CD14-positive monocyte (primary cell): Measurements from ENCODE around the gene SEC61G. TPM values are rescaled to one million over a fixed set of nuclear protein-coding genes. Genes with fewer than 3 reads are reported as not detected.

Experiments
- DNase-seq, 3 donors: peaks; one replicate each; pipeline ENCODE4 v3.0.0-alpha.2; 2011 to 2022
- H2AFZ ChIP-seq: 2 replicates; pipeline ENCODE4 v1.6.0; 2012; ENCODE audit warnings: mild to moderate bottlenecking, low read depth, low read length, inconsistent platforms; ENCODE audit not compliant: insufficient read depth, poor library complexity, severe bottlenecking
- H3K27ac ChIP-seq, 2 donors: 1 replicate in 1 of 2; 2 replicates in 1 of 2; pipeline ENCODE4 v1.5.1; 2012 to 2013; ENCODE audit warnings: low read length in 2 of 2, control low read depth in 1 of 2, inconsistent platforms in 1 of 2, low read depth in 1 of 2, mild to moderate bottlenecking in 1 of 2
- H3K27me3 ChIP-seq, 2 donors: one replicate each; pipeline versions ENCODE4 v1.6.0 to v1.6.1; 2011 to 2013; ENCODE audit warnings: low read length in 2 of 2; ENCODE audit not compliant: control insufficient read depth in 2 of 2, insufficient read depth in 2 of 2
- H3K36me3 ChIP-seq, 2 donors: replicated peaks in 1 of 2; 1 replicate in 1 of 2; 2 replicates in 1 of 2; pipeline versions ENCODE4 v1.5.1 to v1.6.1; 2012 to 2013; ENCODE audit warnings: low read length in 2 of 2, control low read depth in 1 of 2, inconsistent platforms in 1 of 2, mild to moderate bottlenecking in 1 of 2; ENCODE audit not compliant: insufficient read depth in 2 of 2, control insufficient read depth in 1 of 2
- H3K4me1 ChIP-seq, 2 donors: 1 replicate in 1 of 2; 2 replicates in 1 of 2; pipeline versions ENCODE4 v1.5.1 to v1.6.1; 2012 to 2013; ENCODE audit warnings: low read length in 2 of 2, control low read depth in 1 of 2, inconsistent platforms in 1 of 2, mild to moderate bottlenecking in 1 of 2, moderate library complexity in 1 of 2; ENCODE audit not compliant: insufficient read depth in 2 of 2, control insufficient read depth in 1 of 2
- H3K4me2 ChIP-seq: replicated peaks from 2 replicates; pipeline ENCODE3; 2012; ENCODE audit warnings: low read length, moderate library complexity, mild to moderate bottlenecking; ENCODE audit not compliant: poor library complexity, severe bottlenecking; ENCODE audit errors: extremely low read depth
- H3K4me3 ChIP-seq, 3 experiments: fragments of 200-600 bp in 1 of 3; sonication (generic) in 1 of 3; replicated peaks in 1 of 3; 1 replicate in 2 of 3; 2 replicates in 1 of 3; pipeline ENCODE4 v1.5.1; 2011 to 2013; ENCODE audit warnings: low read length in 3 of 3, mild to moderate bottlenecking in 3 of 3, control low read depth in 2 of 3, low read depth in 2 of 3, inconsistent platforms in 1 of 3, moderate library complexity in 1 of 3
- H3K79me2 ChIP-seq: 2 replicates; pipeline ENCODE4 v1.6.0; 2012; ENCODE audit warnings: mild to moderate bottlenecking, control low read depth, inconsistent platforms, low read length, moderate library complexity; ENCODE audit not compliant: insufficient read depth
- H3K9ac ChIP-seq: 2 replicates; pipeline ENCODE4 v1.6.0; 2017; ENCODE audit warnings: low read length, mild to moderate bottlenecking; ENCODE audit not compliant: insufficient read depth, poor library complexity, severe bottlenecking
- H3K9me3 ChIP-seq, 2 donors: replicated peaks in 1 of 2; 1 replicate in 1 of 2; 2 replicates in 1 of 2; pipeline versions ENCODE4 v1.5.1 to v1.6.1; 2012 to 2013; ENCODE audit warnings: low read length in 2 of 2, control low read depth in 1 of 2; ENCODE audit not compliant: control insufficient read depth in 1 of 2, insufficient read depth in 1 of 2
- H4K20me1 ChIP-seq: 2 replicates; pipeline ENCODE4 v1.6.0; 2012; ENCODE audit warnings: mild to moderate bottlenecking, low read length, control low read depth, moderate library complexity; ENCODE audit not compliant: insufficient read depth
- H3K27ac Mint-ChIP-seq, 7 donors: one replicate each; pipeline ENCODE4 v1.8.0; 2020; ENCODE audit warnings: mild to moderate bottlenecking in 7 of 7, mixed read lengths in 7 of 7, moderate library complexity in 6 of 7, inconsistent platforms in 2 of 7
- H3K27me3 Mint-ChIP-seq, 3 donors: one replicate each; pipeline ENCODE4 v1.8.0; 2021 to 2022; ENCODE audit warnings: low read depth in 3 of 3, mild to moderate bottlenecking in 3 of 3, mixed read lengths in 3 of 3, moderate library complexity in 3 of 3, inconsistent platforms in 1 of 3
- H3K36me3 Mint-ChIP-seq, 2 donors: one replicate each; pipeline ENCODE4 v1.8.0; 2020; ENCODE audit warnings: mixed read lengths in 2 of 2, inconsistent platforms in 1 of 2, mild to moderate bottlenecking in 1 of 2
- H3K4me1 Mint-ChIP-seq: one replicate; pipeline ENCODE4 v1.8.0; 2020; ENCODE audit warnings: mild to moderate bottlenecking, mixed read lengths
- H3K4me3 Mint-ChIP-seq, 2 donors: one replicate each; pipeline ENCODE4 v1.8.0; 2020; ENCODE audit warnings: mild to moderate bottlenecking in 2 of 2, mixed read lengths in 2 of 2, moderate library complexity in 1 of 2
- H3K9me3 Mint-ChIP-seq, 7 donors: one replicate each; pipeline ENCODE4 v1.8.0; 2020 to 2022; ENCODE audit warnings: mixed read lengths in 7 of 7, mild to moderate bottlenecking in 6 of 7, moderate library complexity in 6 of 7, inconsistent platforms in 2 of 7
- CTCF ChIP-seq: fragments of 200-600 bp; IDR thresholded peaks from one replicate; pipeline ENCODE4 v1.8.0; 2022; ENCODE audit warnings: antibody characterized with exemption, mild to moderate bottlenecking
- WGBS: methylation state at CpG from one replicate; pipeline ENCODE4 v1.1.5; 2013; ENCODE audit warnings: missing lambda C conversion rate; ENCODE audit not compliant: insufficient coverage; 5-methylcytosine and 5-hydroxymethylcytosine counted together
- intact Hi-C, 2 donors: fragments of 100-400 bp; cut with micrococcal nuclease; formaldehyde crosslinking; loops; one replicate each; pipeline versions ENCODE4 v1.15.0 to v1.15.1; 2023
- polyA plus RNA-seq, 3 donors: library from polyadenylated mRNA; depleted of rRNA in 1 of 3; unstranded in 2 of 3; stranded (reverse) in 1 of 3; fragments of 300-500 nt in 2 of 3; fragments of >200 nt in 1 of 3; fragmentation: Illumina TruSeq in 2 of 3; gene quantifications; 1 replicate in 2 of 3; 2 replicates in 1 of 3; pipeline ENCODE4 v1.2.3, GENCODE V29; 2012 to 2021

Gene SEC61G
- polyA plus RNA-seq, 3 donors = 200 to 221 (median 213) TPM

GRCh38 chr7:54783952-54784351, 24.9 kb upstream of the SEC61G start:
- Histone ChIP-seq H3K4me2 (no peak overlapping the region), H3K4me1 (no peaks in the 10 kb centered on the region), H3K4me3 (no peak overlapping the region), H2AFZ (no peak overlapping the region), H3K9ac (no peak overlapping the region), H3K27me3 (peaks cover 0 to 2% of the 10 kb centered on the region in 2 donors), H3K36me3 (no peaks in the 10 kb centered on the region), H4K20me1 (no peaks in the 10 kb centered on the region), H3K9me3 (no peaks in the 10 kb centered on the region), H3K79me2 (no peaks in the 10 kb centered on the region), H3K27ac (no peak overlapping the region)
- no peak for TF ChIP-seq CTCF
- H3K27me3 Mint-ChIP-seq = peaks cover 3 to 7% (median 3%) of the 10 kb centered on the region in 3 donors
- H3K4me3 Mint-ChIP-seq = no peak overlapping the region
- WGBS = 100% methylated on average over 4 of the region's 4 CpGs
- no peak overlapping the region for H3K27ac Mint-ChIP-seq
- intact Hi-C loops = loop anchor here in 1 of 2 donors (5.0 kb wide), 1 partner anchor 473 kb away; no protein-coding TSS in a partner anchor
- H3K4me1 Mint-ChIP-seq = peaks cover 5% of the 10 kb centered on the region
- peaks cover 0 to 2% (median 0%) of the 10 kb centered on the region in 7 donors for H3K9me3 Mint-ChIP-seq
- no peak for DNase-seq
- H3K36me3 Mint-ChIP-seq = no peaks in the 10 kb centered on the region

- Histone ChIP-seq H3K27me3 (no peaks in the 10 kb centered on the region), H3K4me2 (no peak overlapping the region), H3K9me3 (no peaks in the 10 kb centered on the region), H3K4me1 (no peaks in the 10 kb centered on the region), H3K4me3 (no peak overlapping the region), H4K20me1 (no peaks in the 10 kb centered on the region), H3K9ac (no peak overlapping the region), H3K36me3 (no peaks in the 10 kb centered on the region), H2AFZ (no peak overlapping the region), H3K27ac (no peak overlapping the region), H3K79me2 (no peaks in the 10 kb centered on the region)
- H3K4me3 Mint-ChIP-seq = no peak overlapping the region
- H3K27me3 Mint-ChIP-seq = peaks cover 0 to 2% (median 0%) of the 10 kb centered on the region in 3 donors
- WGBS = 89% methylated on average over 6 of the region's 8 CpGs
- H3K9me3 Mint-ChIP-seq = peaks cover 0 to under 1% (median 0%) of the 10 kb centered on the region in 7 donors
- DNase-seq = no peak
- H3K4me1 Mint-ChIP-seq = no peaks in the 10 kb centered on the region
- no peak for TF ChIP-seq CTCF
- H3K27ac Mint-ChIP-seq = no peak overlapping the region
- intact Hi-C loops = loop anchor here in 1 of 2 donors (5.0 kb wide), 1 partner anchor 474 kb away; no protein-coding TSS in a partner anchor
- no peaks in the 10 kb centered on the region for H3K36me3 Mint-ChIP-seq
Measured at GRCh38 chr7:54782829-54783228, 23.8 kb upstream of the SEC61G start.
